Kidney glomerular epithelial cell (primary cell): ENCODE data around the gene TMBIM1.
A peak's percentile ranks its signal among the peaks of the same experiment; 100 is the strongest.

Source experiments
- DNase-seq: peaks from one replicate; lab custom pipeline; 2025; lab: John Stamatoyannopoulos, UW

Gene TMBIM1

DNA sequence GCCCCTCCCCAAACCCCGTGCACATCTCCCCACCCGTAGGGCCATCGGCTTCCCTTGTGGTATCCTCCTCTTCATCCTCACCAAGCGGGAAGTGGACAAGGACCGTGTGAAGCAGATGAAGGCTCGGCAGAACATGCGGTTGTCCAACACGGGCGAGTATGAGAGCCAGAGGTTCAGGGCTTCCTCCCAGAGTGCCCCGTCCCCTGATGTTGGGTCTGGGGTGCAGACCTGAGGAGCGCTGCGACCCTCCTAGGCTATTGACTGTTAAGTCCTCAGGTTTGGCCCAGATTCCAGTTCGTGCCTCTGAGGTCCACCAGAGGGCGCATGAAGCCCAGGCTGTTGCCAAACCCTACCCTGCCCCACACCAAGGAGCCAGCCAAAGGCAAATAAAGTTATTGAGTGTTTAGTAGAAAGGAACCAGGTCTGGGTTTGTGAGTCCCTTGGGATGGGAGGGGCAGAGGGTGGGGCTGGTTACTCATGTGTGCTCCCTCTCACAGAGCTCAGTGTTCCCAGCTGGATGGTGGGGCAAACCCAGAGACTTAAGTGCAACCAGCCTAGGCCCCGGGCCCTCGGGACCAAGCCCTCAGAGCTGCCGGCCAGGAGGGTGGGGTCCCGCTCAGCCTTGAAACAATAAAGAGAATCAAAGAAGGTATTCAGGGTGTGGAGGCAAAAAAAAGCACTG lies 19.6 kb downstream of the TMBIM1 start:
- peak; percentile 72 for DNase-seq

DNA sequence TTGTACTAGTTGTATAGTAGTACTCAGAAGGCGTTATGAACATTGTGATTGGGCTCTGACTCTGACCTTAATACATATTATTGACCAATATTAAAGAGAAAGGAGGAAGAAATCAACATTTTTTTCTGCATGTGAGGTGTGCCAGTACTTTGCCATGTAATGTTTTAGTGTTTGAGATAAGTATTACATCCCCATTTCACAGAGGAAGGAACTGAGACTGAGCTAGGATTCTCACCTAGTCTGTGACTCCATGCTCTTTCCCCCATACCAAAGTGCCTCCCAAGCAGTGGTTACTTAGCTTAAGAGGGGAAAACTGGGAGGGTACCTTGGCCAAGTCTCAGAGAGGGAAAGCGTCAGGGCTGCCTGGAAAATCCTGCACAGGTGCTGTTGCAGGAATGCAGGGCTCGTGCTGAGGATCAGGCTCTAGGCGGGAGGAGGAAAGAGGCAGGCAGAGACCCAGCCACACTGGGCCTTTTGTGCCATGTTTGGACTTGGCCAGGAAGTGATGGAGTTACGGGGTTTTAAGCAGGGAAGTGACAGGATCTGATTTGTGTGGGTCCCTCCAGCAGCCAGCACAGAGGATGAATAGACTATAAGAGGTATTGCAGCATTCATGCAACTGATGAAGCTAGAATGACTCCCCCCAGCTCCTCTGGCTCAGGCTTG lies 20.3 kb downstream of the TMBIM1 start:
- no peak for DNase-seq

DNA sequence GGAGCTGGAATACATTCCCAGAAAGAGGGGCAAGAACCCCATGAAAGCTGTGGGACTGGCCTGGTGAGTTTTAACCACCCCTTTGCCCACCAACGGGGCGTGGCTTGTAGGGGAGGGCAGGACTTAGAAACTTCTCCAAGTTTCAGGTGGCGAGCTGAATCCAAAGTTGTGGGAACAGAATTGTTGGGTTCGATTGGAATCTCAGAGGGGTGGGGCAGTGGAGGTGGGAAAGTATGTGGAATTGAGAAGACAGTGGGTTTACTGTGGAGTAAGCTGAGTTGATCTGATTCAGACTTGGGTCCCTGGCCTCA lies 20.9 kb downstream of the TMBIM1 start:
- DNase-seq, result no peak

DNA sequence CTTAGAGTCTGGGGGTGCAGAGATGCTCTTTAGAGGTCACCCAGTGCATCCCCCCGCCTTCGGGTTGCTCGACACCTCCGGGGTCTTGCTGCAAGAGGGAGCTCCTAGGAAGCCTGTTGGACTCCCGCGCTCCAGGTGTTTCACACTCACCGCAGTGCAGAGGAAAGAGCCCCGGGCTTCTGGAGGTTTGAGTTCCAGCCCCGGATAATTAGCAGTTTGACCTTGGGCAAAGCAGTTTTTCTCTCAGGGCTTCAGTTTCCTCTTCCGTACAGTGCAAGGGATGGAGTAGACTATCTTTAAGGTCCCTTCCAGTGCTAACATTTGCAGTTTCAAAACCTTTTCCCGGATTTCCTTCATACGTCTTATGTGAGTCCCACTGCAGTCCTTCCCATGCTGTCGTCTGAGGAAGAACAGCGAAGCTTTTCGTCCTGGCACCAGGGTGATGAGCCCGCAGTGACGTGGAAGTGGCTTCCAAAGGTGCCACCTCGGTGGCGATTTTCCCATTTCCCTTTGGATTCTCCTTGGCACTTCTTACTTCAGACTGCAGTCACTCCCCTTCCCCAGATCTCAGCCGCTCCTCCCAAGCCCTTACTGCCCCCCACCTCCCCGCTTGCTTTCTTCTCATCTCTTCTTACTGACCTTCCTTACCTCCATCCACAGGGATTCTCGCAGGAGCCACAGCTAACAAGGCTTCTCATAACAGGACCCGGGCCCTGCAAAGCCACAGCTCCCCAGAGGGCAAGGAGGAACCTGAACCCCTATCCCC lies 21.4 kb downstream of the TMBIM1 start:
- DNase-seq, result no peak

DNA sequence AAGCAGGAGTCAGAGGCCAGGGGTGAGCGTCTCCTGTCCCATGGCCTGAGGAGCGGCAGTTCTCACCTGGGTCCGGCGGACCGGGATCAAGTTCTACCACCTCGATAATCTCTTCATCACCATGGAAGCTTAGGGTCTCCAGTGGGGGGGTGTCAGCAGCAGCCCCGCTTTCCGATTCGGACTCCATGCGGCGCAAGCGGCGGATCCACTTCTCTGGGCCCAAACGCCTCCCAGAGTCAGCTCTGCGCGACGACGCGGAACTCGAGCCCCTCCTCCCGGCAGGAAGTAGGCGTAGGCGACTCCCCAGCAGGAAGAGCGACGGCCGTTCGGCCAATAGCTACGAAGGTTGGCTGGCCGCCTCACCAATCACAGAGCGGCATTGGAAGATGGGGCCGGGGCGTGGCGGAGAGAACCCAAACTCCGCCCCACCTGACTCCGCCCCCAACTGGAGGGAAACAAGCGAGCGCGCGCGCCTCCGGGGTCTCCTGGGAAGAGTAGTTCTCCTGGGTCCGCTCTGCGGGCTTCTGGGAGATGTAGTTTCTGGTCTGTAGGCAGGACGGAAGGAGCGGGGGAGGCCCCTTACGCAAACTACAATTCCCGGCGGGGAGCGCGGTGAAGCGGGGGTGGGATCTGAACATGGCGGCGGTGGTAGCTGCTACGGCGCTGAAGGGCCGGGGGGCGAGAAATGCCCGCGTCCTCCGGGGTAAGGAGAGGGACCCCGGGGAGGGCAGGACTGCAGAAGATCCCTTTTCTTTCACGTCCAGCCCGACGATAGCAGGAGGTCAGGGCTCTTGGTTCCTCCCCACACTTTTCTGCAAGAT lies 22.2 kb downstream of the TMBIM1 start, which contains the start of the genes AAMP and PNKD:
TSS of gene AAMP (minus strand) at position 238 of the 821 bp plus-strand sequence. CDS start at position 187, 51 bp downstream.
TSS of gene PNKD (plus strand) at position 620 of the 821 bp plus-strand sequence. CDS start at position 637, 17 bp downstream.
- DNase-seq, result peak; percentile 99

DNA sequence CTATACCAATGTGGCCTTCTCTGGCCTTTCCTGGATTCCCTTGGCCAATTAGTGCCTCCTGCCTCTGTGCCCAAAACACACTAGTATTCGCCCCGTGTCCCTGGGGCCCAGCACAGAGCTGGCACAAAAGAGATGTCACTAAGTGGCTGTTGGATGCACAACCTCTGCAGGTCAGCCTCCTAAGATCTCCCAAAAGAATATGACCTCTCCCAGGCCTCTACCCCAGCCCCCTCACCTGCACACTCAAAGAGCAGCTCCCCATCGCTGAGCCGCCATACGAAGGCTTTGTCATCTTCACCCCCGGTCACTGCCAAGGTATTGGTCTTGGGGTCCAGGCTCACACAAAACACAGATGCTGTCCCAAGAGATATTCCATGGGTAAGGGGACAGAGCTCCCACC lies 25.0 kb downstream of the TMBIM1 start:
- no peak for DNase-seq

DNA sequence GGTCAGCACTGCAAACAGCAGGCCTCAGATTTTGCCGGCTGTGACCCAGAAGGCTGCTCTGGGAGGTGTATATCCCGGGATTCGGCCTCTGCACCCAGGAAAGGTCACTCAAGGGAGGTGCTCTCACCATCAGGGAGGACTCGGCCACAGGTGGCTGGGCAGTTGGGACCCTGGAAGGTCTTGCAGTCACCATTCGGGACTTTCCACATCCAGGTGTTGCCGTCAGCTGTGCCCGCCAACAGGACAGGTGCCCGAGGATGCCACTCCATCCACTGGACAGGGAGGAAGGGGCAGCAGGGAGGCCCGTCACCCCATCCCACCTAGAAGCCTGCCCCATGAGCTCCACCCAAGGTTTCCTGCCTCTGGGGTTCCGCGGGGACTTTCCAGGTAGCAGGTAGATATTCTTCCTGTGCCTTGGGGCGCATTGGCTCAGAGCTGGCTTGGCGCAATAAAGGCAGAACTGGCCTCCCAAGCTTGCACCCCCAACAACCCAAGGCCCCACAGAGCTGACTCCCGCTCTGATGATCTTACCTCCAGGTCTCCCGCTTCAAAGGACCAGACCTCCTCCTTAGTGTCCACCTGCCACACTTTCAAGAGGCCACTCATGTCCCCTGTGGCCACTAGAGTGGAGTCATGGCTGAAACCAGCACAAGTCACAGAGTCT lies 25.9 kb downstream of the TMBIM1 start:
- no peak for DNase-seq

DNA sequence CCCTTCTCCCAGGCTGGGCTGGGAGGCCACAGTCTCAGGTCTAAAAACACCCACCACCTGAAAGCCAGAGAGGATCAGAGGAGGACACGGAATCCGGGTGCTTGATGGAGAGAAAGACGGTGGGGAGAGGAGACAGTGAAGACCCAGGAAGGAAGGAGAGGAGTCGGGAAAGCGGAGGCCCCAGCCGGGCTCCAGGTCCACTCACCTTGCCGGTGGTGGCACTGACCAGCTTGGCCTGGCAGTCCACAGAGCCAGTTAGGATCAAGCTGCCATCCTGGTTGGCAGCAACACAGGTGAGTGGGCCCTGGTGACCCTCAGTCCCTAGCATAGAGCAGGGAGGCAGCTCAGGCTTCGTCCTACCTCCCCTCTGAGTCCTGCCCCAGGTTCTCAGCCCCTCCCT lies 26.7 kb downstream of the TMBIM1 start:
- no peak for DNase-seq

DNA sequence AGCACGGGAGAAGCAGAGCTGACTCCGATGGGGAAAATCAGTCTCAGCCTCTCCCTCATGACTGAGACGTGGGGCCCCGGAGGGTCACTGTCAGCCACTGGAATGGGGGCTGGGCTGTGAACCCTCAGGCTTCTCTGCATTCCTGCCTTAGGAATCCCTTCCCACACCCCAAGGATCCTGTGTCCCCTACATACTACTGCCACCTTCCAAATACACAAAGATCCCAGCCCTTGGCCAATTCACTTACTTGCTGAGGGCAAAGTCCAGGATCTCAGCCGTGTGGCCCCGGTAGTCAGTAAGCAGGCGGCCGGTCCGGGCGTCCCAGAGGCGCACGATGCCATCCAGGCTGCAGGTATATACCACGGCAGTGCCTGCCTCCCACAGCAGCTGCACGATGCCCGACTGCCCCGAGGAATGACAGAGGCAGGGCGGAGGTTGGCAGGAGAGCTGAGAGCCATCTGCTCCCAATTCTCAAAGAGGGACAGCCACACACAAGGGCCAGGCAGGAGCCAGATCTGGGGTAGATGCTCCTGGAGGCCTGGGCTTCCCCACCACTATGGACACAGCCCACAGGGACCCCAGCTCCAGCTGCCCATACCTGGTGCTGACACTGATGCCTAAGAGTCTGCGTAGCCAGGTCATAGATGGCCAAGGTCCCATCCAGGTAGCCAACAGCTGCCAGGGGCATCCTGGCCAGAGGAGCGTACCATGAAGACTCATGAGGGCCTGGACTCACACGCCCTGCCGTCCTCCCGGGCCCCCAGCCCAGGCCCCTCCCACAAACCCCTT lies 27.3 kb downstream of the TMBIM1 start:
- DNase-seq, result no peak

DNA sequence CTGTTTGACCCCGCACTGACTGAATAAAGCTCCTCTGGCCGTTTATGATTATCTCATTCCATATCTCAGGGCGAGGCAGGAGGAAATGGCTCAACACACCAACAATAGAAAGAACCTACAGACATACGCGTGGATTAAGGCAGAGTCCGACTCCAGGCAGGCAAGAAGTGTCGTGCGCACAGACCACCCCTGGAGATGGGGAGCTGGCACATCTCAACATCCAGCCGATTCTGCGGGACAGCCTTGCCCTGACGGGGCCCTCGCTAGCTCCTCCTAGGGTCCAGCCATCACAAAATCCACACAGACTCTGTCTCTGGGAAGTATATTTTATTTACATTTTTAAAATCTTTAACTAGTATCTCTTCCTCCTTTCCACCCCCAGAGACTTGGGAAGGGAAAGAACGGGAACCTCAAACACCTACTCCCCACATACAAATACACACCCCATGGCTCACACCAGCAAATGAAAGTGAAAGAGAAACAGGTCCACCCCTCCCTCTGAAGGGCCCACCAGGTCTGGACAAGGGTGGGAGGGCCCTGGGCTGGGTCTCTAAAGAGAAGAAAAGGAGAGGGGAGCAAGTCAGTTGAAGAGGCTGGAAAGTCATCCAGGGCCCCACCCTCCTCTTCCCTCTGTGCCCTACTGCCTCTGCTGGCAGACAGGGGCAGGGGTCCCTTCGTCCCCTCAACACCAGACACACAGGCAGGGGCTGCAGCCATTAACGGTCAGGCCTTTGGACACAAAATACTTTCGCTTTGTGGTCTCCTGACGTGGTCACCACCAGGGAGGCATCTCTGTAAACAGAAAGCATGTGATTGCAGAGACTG lies 28.3 kb downstream of the TMBIM1 start:
- DNase-seq, result no peak

DNA sequence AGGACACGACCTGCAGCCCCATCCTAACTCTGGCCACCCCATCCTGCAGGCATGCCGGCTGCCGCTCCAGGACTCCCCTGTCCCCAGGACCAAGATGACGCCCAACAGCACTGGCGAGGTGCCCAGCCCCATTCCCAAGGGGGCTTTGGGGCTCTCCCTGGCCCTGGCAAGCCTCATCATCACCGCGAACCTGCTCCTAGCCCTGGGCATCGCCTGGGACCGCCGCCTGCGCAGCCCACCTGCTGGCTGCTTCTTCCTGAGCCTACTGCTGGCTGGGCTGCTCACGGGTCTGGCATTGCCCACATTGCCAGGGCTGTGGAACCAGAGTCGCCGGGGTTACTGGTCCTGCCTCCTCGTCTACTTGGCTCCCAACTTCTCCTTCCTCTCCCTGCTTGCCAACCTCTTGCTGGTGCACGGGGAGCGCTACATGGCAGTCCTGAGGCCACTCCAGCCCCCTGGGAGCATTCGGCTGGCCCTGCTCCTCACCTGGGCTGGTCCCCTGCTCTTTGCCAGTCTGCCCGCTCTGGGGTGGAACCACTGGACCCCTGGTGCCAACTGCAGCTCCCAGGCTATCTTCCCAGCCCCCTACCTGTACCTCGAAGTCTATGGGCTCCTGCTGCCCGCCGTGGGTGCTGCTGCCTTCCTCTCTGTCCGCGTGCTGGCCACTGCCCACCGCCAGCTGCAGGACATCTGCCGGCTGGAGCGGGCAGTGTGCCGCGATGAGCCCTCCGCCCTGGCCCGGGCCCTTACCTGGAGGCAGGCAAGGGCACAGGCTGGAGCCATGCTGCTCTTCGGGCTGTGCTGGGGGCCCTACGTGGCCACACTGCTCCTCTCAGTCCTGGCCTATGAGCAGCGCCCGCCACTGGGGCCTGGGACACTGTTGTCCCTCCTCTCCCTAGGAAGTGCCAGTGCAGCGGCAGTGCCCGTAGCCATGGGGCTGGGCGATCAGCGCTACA lies 29.4 kb downstream of the TMBIM1 start:
- DNase-seq, result no peak

DNA sequence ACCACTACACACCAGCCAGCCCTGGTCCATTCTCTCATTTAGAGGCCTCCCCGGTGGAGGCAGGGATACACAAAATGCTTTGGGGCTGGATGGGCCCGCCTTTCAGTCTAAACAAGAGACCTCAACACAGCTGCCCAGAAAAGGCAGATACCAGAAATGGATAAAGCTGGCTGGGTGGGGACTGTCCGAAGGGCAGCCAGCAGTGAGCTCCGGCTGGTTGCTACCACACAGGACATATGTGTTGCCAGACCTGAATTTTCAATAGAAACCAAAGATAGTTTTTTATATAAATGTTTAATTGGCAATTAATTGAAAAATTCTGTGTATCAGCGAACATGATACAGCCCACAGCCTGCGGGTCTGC lies 30.1 kb downstream of the TMBIM1 start:
- no peak for DNase-seq

DNA sequence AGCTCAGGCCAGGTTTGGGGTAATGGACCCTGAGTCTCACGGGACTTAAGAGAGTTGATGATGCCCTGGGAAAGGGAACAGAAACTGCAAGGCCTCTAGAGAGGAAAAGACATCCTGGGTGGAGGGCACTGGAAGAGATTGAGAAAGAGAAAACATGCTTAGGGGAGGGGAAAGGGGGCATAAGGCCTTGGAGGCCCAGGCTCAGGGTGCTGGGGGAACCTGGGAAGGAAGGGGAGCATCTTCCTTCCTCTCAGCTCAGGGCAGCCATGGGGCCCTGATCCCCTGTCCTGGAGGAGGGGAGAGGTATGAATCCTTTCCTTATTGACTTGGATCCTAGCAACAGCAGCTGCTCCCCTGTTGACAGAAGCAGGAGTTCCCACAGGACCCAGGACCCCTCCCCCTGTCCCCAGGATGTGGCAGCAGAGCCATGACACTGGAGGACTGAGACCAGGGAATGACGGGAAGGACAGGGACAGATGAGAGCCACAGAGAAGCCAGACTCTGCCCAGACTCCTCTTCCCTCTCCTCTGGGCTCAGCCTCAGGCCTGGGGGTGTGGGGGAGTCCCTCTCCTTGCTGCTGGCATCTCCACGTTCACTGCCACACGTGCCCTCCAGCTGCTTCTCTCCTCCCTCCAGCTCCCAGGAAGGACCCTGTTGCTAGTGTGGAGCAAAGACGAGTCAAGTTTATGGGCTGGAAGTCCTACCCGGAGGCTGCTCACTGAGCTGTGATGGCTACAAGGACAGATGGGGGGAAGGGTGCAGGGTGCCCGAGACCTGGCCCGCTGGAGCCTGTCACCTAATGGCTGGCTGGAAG lies 30.7 kb downstream of the TMBIM1 start:
- DNase-seq, result no peak

DNA sequence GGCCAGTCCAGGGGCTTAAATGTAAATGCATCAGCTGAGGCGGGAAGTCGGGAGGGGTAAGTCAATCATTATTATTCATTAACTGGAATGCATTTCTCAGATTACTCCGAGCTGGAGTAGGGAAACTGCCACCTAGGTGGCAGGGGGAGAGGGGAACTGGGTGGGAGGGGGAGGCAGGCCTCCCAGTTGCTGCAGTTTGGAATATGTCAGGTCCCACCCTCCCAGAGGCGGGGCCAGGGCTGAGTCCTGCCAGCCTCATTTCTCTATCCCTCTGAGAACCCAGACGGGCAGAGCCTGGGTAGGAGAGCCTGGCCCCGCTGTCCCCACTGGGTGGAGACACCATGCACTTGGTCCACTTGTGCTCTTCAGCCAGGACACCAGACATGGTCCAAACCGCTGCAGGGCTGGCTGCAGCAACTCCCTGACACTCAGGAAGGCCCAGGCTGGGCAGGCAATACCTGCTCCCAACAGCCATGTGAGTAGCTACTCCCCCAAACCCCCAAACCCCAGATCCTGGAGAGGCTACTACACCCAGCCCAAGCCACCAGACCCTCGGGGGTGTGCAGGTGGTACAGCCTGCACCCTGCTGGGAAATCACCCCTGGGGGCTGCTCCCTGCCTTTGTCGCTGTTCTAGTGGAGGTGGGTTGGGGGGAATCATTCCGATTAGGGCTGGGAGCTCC lies 31.4 kb downstream of the TMBIM1 start, which contains the start of gene GPBAR1:
TSS of gene GPBAR1 (plus strand) at position 274 of the 681 bp plus-strand sequence. CDS start 1,710 bp downstream, outside the sequence.
- DNase-seq, result no peak

DNA sequence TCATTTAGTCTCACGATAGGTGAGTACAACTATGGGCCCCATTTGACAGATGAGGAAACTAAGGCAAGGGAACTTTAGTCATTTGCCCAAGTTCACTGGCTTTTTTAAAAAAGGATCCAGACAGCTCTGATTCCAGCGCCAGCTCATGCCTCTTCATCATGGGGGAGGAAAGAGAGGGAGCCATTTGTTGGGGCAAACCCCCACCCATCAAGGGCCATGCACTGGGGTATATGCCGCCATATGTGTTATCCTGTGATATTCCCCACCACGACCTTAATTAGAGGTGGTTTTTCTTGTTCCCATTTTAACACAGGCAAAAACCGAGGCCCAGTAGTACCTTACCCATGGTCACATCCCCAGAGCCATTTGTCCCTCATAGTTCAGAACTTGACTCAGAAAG lies 32.1 kb downstream of the TMBIM1 start:
- no peak for DNase-seq

DNA sequence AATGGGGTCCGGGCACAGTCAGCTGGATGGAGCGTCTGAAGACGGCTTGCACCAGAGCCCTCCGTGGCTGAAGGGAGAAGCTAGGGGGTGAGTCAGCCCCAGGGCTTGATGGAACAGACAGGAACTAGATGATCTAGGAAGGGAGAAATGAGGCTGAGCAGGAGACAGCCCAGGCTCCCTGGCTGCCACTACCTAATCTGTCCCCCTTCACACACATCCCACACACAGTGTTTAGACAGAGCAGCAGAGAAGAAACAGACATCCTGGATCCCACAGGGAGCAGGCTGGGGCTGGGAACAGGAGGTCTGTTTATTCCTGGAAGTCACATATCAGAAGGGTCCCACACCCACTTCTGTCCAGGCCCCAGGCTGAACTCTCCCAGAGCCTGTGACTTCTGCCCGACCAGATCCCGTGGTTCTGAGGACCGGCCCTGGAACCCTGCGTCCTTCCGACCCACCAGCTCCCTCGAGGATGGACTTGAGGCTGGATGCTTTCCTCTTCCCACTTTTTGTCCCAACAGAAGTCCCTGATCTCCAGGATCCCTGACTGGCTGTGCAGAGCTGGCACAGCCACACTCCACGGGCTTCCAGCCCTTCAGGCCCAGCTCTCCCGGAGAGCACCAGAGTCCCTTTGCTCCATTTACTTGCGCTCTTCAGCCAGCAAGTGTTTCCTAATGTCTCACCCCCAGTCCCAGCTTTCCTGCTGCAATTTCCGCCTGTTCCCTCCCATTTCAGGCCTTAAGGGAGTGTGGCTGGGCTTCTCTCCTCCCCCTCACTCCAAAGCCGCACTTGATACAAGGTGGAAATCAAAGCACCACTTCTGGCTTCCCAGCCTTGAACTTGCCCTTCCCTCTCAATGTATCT lies 33.0 kb downstream of the TMBIM1 start:
- DNase-seq, result peak; percentile 19
